ENCODE measurements around the gene ACSL4. TPM values are rescaled to one million over a fixed set of nuclear protein-coding genes. Genes with fewer than 3 reads are reported as not detected.

ACSL4 gene
- polyA plus RNA-seq, 3 donors, result 17.9 to 40.9 (median 31.2) TPM

DNA sequence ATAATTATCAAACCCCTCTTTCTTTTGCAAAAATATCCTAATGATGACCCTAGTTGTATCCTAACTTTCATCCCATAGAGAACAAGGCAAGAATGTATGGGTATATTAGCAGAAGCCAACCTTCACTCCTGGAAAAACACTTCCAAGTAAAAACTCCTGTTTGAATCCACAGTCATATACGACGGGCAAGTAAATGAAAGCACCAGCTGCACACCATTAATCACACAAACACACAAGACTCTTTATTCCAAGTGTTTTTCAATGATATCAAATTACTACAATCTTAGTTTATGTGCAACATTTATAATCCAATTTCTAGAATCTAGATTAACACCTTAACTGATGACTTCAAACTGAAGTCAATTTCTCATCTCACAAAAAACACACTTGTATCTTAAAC lies 22.9 kb downstream of the ACSL4 start:
- Histone ChIP-seq H3K4me3 (replicated peaks in 1 of 3; ENCODE audit: low read depth in 2 of 3, low read length in 3 of 3) (no peak overlapping the region), H3K9ac (ENCODE audit: insufficient read depth, low read length, poor library complexity, severe bottlenecking) (no peak overlapping the region), H2AFZ (ENCODE audit: insufficient read depth, low read depth, low read length, poor library complexity, severe bottlenecking) (no peak overlapping the region), H3K4me2 (replicated peaks; ENCODE audit: extremely low read depth, low read length, poor library complexity, severe bottlenecking) (no peak overlapping the region), H3K4me1 (ENCODE audit: control insufficient read depth in 1 of 2, insufficient read depth in 2 of 2, low read length in 2 of 2) (peaks cover 65 to 76% of the 10 kb centered on the region in 2 donors), H4K20me1 (ENCODE audit: insufficient read depth, low read length) (peaks cover 7% of the 10 kb centered on the region), H3K9me3 (replicated peaks in 1 of 2; ENCODE audit: control insufficient read depth in 1 of 2, insufficient read depth in 1 of 2, low read length in 2 of 2) (no peaks in the 10 kb centered on the region), H3K36me3 (replicated peaks in 1 of 2; ENCODE audit: control insufficient read depth in 1 of 2, insufficient read depth in 2 of 2, low read length in 2 of 2) (no peaks in the 10 kb centered on the region), H3K79me2 (ENCODE audit: insufficient read depth, low read length) (peaks cover 93% of the 10 kb centered on the region), H3K27ac (ENCODE audit: low read depth in 1 of 2, low read length in 2 of 2) (peak overlapping the region in 1 of 2 donors; percentile 70), H3K27me3 (ENCODE audit: control insufficient read depth in 2 of 2, insufficient read depth in 2 of 2, low read length in 2 of 2) (peaks cover 0 to under 1% of the 10 kb centered on the region in 2 donors)
- TF ChIP-seq, protein P1, sequence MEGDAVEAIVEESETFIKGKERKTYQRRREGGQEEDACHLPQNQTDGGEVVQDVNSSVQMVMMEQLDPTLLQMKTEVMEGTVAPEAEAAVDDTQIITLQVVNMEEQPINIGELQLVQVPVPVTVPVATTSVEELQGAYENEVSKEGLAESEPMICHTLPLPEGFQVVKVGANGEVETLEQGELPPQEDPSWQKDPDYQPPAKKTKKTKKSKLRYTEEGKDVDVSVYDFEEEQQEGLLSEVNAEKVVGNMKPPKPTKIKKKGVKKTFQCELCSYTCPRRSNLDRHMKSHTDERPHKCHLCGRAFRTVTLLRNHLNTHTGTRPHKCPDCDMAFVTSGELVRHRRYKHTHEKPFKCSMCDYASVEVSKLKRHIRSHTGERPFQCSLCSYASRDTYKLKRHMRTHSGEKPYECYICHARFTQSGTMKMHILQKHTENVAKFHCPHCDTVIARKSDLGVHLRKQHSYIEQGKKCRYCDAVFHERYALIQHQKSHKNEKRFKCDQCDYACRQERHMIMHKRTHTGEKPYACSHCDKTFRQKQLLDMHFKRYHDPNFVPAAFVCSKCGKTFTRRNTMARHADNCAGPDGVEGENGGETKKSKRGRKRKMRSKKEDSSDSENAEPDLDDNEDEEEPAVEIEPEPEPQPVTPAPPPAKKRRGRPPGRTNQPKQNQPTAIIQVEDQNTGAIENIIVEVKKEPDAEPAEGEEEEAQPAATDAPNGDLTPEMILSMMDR (IDR thresholded peaks at IDR 0.05), result no peak
- peaks cover 0 to 12% (median 0%) of the 10 kb centered on the region in 3 donors for H3K27me3 Mint-ChIP-seq (ENCODE audit: low read depth in 3 of 3)
- peaks cover 3 to 6% of the 10 kb centered on the region in 2 donors for H3K36me3 Mint-ChIP-seq
- peaks cover 62% of the 10 kb centered on the region for H3K4me1 Mint-ChIP-seq
- no peaks in the 10 kb centered on the region for H3K9me3 Mint-ChIP-seq
- intact Hi-C loops (cut with micrococcal nuclease), result loop anchor here (10.0 kb wide), 2 partner anchors 145 to 175 kb away; no protein-coding TSS in a partner anchor
- peak overlapping the region in 6 of 7 donors; percentile 6 to 92 (median 82) for H3K27ac Mint-ChIP-seq
- peak overlapping the region in 1 of 2 donors; percentile 35 for H3K4me3 Mint-ChIP-seq
- no CpG with 5 or more reads among the region's 2 CpGs for WGBS (ENCODE audit: insufficient coverage)
- no peak for DNase-seq

DNA sequence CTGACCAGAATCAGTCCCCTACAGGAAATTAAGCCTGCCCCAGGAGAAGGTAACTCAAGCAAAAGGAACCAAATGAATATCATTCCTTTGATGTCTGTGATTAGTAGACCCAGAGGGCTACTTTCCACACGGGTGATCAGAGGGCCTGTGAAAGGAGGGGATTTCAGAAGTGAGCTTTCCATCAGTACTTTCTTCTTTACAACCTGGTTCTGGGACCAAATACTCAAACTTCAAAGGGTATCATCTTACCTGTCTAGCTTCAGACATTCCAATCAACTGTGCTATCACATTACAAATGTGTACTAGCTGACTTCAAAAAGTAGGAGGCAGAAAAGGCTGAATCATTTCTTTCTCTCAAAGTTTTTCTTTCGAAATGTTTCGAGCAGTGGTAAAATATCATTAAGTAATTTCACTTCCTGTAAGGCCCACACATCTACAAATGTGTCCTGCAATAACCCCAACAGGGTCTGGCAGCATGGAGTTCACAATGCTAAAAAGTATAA lies 23.9 kb downstream of the ACSL4 start:
- intact Hi-C loops (cut with micrococcal nuclease), result loop anchor here in 1 of 2 donors (10.0 kb wide), 1 partner anchor 176 kb away; no protein-coding TSS in a partner anchor
- peak overlapping the region; percentile 70 to 76 for H3K27ac ChIP-seq (ENCODE audit: low read depth in 1 of 2, low read length in 2 of 2)
- peaks cover 3 to 6% of the 10 kb centered on the region in 2 donors for H3K36me3 Mint-ChIP-seq

More for the DNA sequence above, 23.9 kb downstream of the ACSL4 start:
- Histone ChIP-seq H2AFZ (ENCODE audit: insufficient read depth, low read depth, low read length, poor library complexity, severe bottlenecking) (no peak overlapping the region), H3K79me2 (ENCODE audit: insufficient read depth, low read length) (peaks cover 96% of the 10 kb centered on the region), H3K9me3 (replicated peaks in 1 of 2; ENCODE audit: control insufficient read depth in 1 of 2, insufficient read depth in 1 of 2, low read length in 2 of 2) (no peaks in the 10 kb centered on the region), H3K9ac (ENCODE audit: insufficient read depth, low read length, poor library complexity, severe bottlenecking) (no peak overlapping the region), H4K20me1 (ENCODE audit: insufficient read depth, low read length) (peaks cover 14% of the 10 kb centered on the region), H3K36me3 (replicated peaks in 1 of 2; ENCODE audit: control insufficient read depth in 1 of 2, insufficient read depth in 2 of 2, low read length in 2 of 2) (no peaks in the 10 kb centered on the region), H3K27me3 (ENCODE audit: control insufficient read depth in 2 of 2, insufficient read depth in 2 of 2, low read length in 2 of 2) (peaks cover 0 to 3% of the 10 kb centered on the region in 2 donors), H3K4me1 (ENCODE audit: control insufficient read depth in 1 of 2, insufficient read depth in 2 of 2, low read length in 2 of 2) (peaks cover 62 to 76% of the 10 kb centered on the region in 2 donors), H3K4me2 (replicated peaks; ENCODE audit: extremely low read depth, low read length, poor library complexity, severe bottlenecking) (peak overlapping the region; percentile 52), H3K4me3 (replicated peaks in 1 of 3; ENCODE audit: low read depth in 2 of 3, low read length in 3 of 3) (peak overlapping the region in 2 of 3 experiments; percentile 16 to 42)
- DNase-seq, result peak; percentile 28 to 64 (median 54)
- Mint-ChIP-seq H3K4me3 (peak overlapping the region; percentile 37 to 76), H3K9me3 (no peaks in the 10 kb centered on the region), H3K27me3 (ENCODE audit: low read depth in 3 of 3) (peaks cover 0 to 14% (median 0%) of the 10 kb centered on the region in 3 donors), H3K4me1 (peaks cover 68% of the 10 kb centered on the region), H3K27ac (peak overlapping the region; percentile 86 to 92 (median 90))
- TF ChIP-seq, protein P1 (IDR thresholded peaks at IDR 0.05), result no peak
- no CpG with 5 or more reads among the region's 3 CpGs for WGBS (ENCODE audit: insufficient coverage)

Data from CD14-positive monocyte (primary cell).